Dedifferentiated amniotic fluid mesenchymal stem cell (primary cell): Measurements from ENCODE around the gene PLAGL2.
"Not testable (repeated sequence)": the region's sequence is repeated elsewhere in the genome, so short reads cannot be mapped to it uniquely, and the experiment has no call there.

Experiments used
- DNase-seq: peaks from one replicate; pipeline ENCODE4 v3.0.0-alpha.2; 2016; ENCODE audit errors: extremely low spot score

The PLAGL2 gene

GRCh38 chr20:32203356-32204204 lies 4.0 kb downstream of the PLAGL2 start:
- no peak for DNase-seq

GRCh38 chr20:32201977-32202363 lies 5.6 kb downstream of the PLAGL2 start:
- DNase-seq: no peak

- DNase-seq: no peak
Measured at GRCh38 chr20:32201296-32201976, 6.1 kb downstream of the PLAGL2 start.

- DNase-seq: no peak
Measured at GRCh38 chr20:32199006-32199405, 8.5 kb downstream of the PLAGL2 start.

- DNase-seq: not testable (repeated sequence)
Measured at GRCh38 chr20:32197136-32197535, 10.4 kb downstream of the PLAGL2 start.

- not testable (repeated sequence) for DNase-seq
Measured at GRCh38 chr20:32196613-32197012, 10.9 kb downstream of the PLAGL2 start.

GRCh38 chr20:32195581-32195980 lies 12.0 kb downstream of the PLAGL2 start:
- no peak for DNase-seq

GRCh38 chr20:32193996-32194395 lies 13.5 kb downstream of the PLAGL2 start:
- DNase-seq: no peak

- not testable (repeated sequence) for DNase-seq
Measured at GRCh38 chr20:32193336-32193735, 14.2 kb downstream of the PLAGL2 start.

- no peak for DNase-seq
Measured at GRCh38 chr20:32192698-32193097, 14.8 kb downstream of the PLAGL2 start.

- DNase-seq: peak; percentile 23
Measured at GRCh38 chr20:32191873-32192272, 15.7 kb downstream of the PLAGL2 start.

- DNase-seq: no peak
Measured at GRCh38 chr20:32191422-32191821, 16.1 kb downstream of the PLAGL2 start.

- no peak for DNase-seq
Measured at GRCh38 chr20:32190616-32191415, 16.7 kb downstream of the PLAGL2 start.

- no peak for DNase-seq
Measured at GRCh38 chr20:32189691-32190615, 17.6 kb downstream of the PLAGL2 start.

GRCh38 chr20:32189123-32189410 lies 18.5 kb downstream of the PLAGL2 start:
- DNase-seq: no peak

- DNase-seq: no peak
Measured at GRCh38 chr20:32188376-32189122, 19.0 kb downstream of the PLAGL2 start.

GRCh38 chr20:32186506-32186905 lies 21.0 kb downstream of the PLAGL2 start:
- no peak for DNase-seq

GRCh38 chr20:32184961-32185603 lies 22.5 kb downstream of the PLAGL2 start:
- no peak for DNase-seq

- DNase-seq: no peak
Measured at GRCh38 chr20:32183947-32184635, 23.5 kb downstream of the PLAGL2 start.

GRCh38 chr20:32181606-32182005 lies 25.9 kb downstream of the PLAGL2 start:
- no peak for DNase-seq
